SK-N-SH treated with all-trans-retinoic acid at 6 μM for 48 hours (cell line): Measurements from ENCODE around the gene EFHD1.

Source experiments
- ATAC-seq: fragments of 200-7000 bp; cut with Tn5 transposase; 3 replicates; pipeline ENCODE4 v1.9.1; 2020; ENCODE audit warnings: mild to moderate bottlenecking, moderate library complexity
- ARNTL ChIP-seq: fragments of 450-650 bp; formaldehyde crosslinking; IDR thresholded peaks from 2 replicates; pipeline ENCODE4 v1.5.0; 2020; ENCODE audit warnings: low read depth, mild to moderate bottlenecking, moderate library complexity, borderline replicate concordance
- BACH2 ChIP-seq: fragments of 250-450 bp; sonication (Bioruptor Pico); IDR thresholded peaks from 2 replicates; pipeline ENCODE4 v1.9.0; 2021; ENCODE audit warnings: mild to moderate bottlenecking, borderline replicate concordance
- CREB5 ChIP-seq: fragments of 250-450 bp; sonication (Bioruptor Pico); IDR thresholded peaks from 2 replicates; pipeline ENCODE4 v1.5.1; 2020; ENCODE audit warnings: low read depth, mild to moderate bottlenecking, moderate library complexity
- CSDC2 ChIP-seq: fragments of 250-450 bp; sonication (Bioruptor Pico); IDR thresholded peaks from 2 replicates; pipeline ENCODE4 v1.5.0; 2020; ENCODE audit warnings: mild to moderate bottlenecking, moderate library complexity
- CSRNP3 ChIP-seq: fragments of 250-450 bp; sonication (Bioruptor Pico); IDR thresholded peaks from 2 replicates; pipeline ENCODE4 v1.5.1; 2021; ENCODE audit warnings: mild to moderate bottlenecking, moderate library complexity
- ESRRG ChIP-seq: fragments of 250-450 bp; sonication (Bioruptor Pico); IDR thresholded peaks from 2 replicates; pipeline ENCODE4 v1.6.1; 2021; ENCODE audit warnings: mild to moderate bottlenecking
- GLIS3 ChIP-seq: fragments of 250-450 bp; sonication (Bioruptor Pico); IDR thresholded peaks from 2 replicates; pipeline ENCODE4 v1.5.0; 2020; ENCODE audit warnings: mild to moderate bottlenecking, moderate library complexity
- OSR1 ChIP-seq: fragments of 250-450 bp; sonication (Bioruptor Pico); IDR thresholded peaks from 2 replicates; pipeline ENCODE4 v1.8.0; 2022; ENCODE audit warnings: moderate library complexity, mild to moderate bottlenecking, inconsistent platforms
- PATZ1 ChIP-seq: fragments of 250-450 bp; sonication (Bioruptor Pico); IDR thresholded peaks from 2 replicates; pipeline ENCODE4 v1.8.0; 2020; ENCODE audit warnings: mild to moderate bottlenecking, moderate library complexity, borderline replicate concordance
- POU6F1 ChIP-seq: fragments of 250-450 bp; sonication (Bioruptor Pico); IDR thresholded peaks from 2 replicates; pipeline ENCODE4 v1.8.0; 2021; ENCODE audit warnings: low read depth, mild to moderate bottlenecking, moderate library complexity, borderline replicate concordance
- PPARA ChIP-seq: fragments of 250-450 bp; sonication (Bioruptor Pico); IDR thresholded peaks from 2 replicates; pipeline ENCODE4 v1.5.0; 2020; ENCODE audit warnings: mild to moderate bottlenecking, borderline replicate concordance
- SNAI2 ChIP-seq: fragments of 250-450 bp; sonication (Bioruptor Pico); IDR thresholded peaks from 2 replicates; pipeline ENCODE4 v1.5.0; 2020; ENCODE audit warnings: mild to moderate bottlenecking, moderate library complexity
- TCF4 ChIP-seq: fragments of 250-450 bp; sonication (Bioruptor Pico); IDR thresholded peaks from 2 replicates; pipeline ENCODE4 v1.8.0; 2021; ENCODE audit warnings: mild to moderate bottlenecking, moderate library complexity, borderline replicate concordance
- TOX ChIP-seq: fragments of 250-450 bp; sonication (Bioruptor Pico); IDR thresholded peaks from 2 replicates; pipeline ENCODE4 v1.8.0; 2021; ENCODE audit warnings: mild to moderate bottlenecking, moderate library complexity, borderline replicate concordance
- TSHZ2 ChIP-seq: fragments of 250-450 bp; sonication (Bioruptor Pico); IDR thresholded peaks from 2 replicates; pipeline ENCODE4 v1.5.0; 2020; ENCODE audit warnings: mild to moderate bottlenecking, moderate library complexity
- ZC3H10 ChIP-seq: fragments of 250-450 bp; sonication (Bioruptor Pico); IDR thresholded peaks from 2 replicates; pipeline ENCODE4 v1.5.1; 2021; ENCODE audit warnings: mild to moderate bottlenecking, moderate library complexity
- ZFP3 ChIP-seq: fragments of 250-450 bp; sonication (Bioruptor Pico); IDR thresholded peaks from 2 replicates; pipeline ENCODE4 v1.5.0; 2020; ENCODE audit warnings: mild to moderate bottlenecking, moderate library complexity
- ZFP30 ChIP-seq: fragments of 450-650 bp; formaldehyde crosslinking; IDR thresholded peaks from 2 replicates; pipeline ENCODE4 v1.5.0; 2022; ENCODE audit warnings: mild to moderate bottlenecking, moderate library complexity
- ZNF565 ChIP-seq: fragments of 450-650 bp; formaldehyde crosslinking; conservative IDR thresholded peaks from 2 replicates; pipeline ENCODE4 v1.5.0; 2020; ENCODE audit warnings: low read depth, mild to moderate bottlenecking, moderate library complexity
- ZNF70 ChIP-seq: fragments of 450-650 bp; formaldehyde crosslinking; IDR thresholded peaks from 2 replicates; pipeline ENCODE4 v1.5.0; 2020; ENCODE audit warnings: mild to moderate bottlenecking, moderate library complexity
- ZNF8 ChIP-seq: fragments of 450-650 bp; formaldehyde crosslinking; IDR thresholded peaks from 2 replicates; pipeline ENCODE4 v1.5.0; 2020; ENCODE audit warnings: mild to moderate bottlenecking, moderate library complexity

Gene EFHD1

GRCh38 chr2:232662486-232663260 is 29.3 kb downstream of the EFHD1 start:
- TF ChIP-seq BACH2 (CRISPR knock-in tag) (no peak), ZFP3 (no peak), ZFP30 (CRISPR knock-in tag) (no peak), TSHZ2 (CRISPR knock-in tag) (no peak), ZC3H10 (CRISPR knock-in tag) (no peak), TOX (CRISPR knock-in tag) (no peak), ZNF70 (no peak), OSR1 (CRISPR knock-in tag) (no peak), GLIS3 (CRISPR knock-in tag) (no peak), POU6F1 (CRISPR knock-in tag) (no peak), PATZ1 (CRISPR knock-in tag) (no peak), ESRRG (CRISPR knock-in tag) (no peak), CSDC2 (no peak), ZNF8 (no peak), PPARA (no peak), SNAI2 (CRISPR knock-in tag) (no peak), TCF4 (CRISPR knock-in tag) (no peak)
- no peak for ATAC-seq

- TF ChIP-seq TOX (CRISPR knock-in tag) (no peak), SNAI2 (CRISPR knock-in tag) (no peak), ZC3H10 (CRISPR knock-in tag) (no peak), ARNTL (CRISPR knock-in tag) (no peak), ZNF70 (no peak), OSR1 (CRISPR knock-in tag) (no peak), ZNF565 (CRISPR knock-in tag) (no peak)
- ATAC-seq, result no peak
Observed at GRCh38 chr2:232666051-232666805, 32.8 kb downstream of the EFHD1 start.

- no peak for ATAC-seq
- TF ChIP-seq CREB5 (CRISPR knock-in tag) (no peak), GLIS3 (CRISPR knock-in tag) (no peak), ZFP3 (no peak), TCF4 (CRISPR knock-in tag) (no peak), OSR1 (CRISPR knock-in tag) (no peak), CSRNP3 (CRISPR knock-in tag) (no peak), PATZ1 (CRISPR knock-in tag) (no peak)
- TF ChIP-seq, all 23 proteins: peak for 0
Observed at GRCh38 chr2:232667989-232668583, 34.7 kb downstream of the EFHD1 start.
